H9 (cell line): ENCODE data around the gene RPS6KA1. TPM values are rescaled to one million over a fixed set of nuclear protein-coding genes. Genes with fewer than 3 reads are reported as not detected.

ENCODE experiments used
- DNase-seq: peaks from one replicate; pipeline ENCODE4 v3.0.0-alpha.2; 2017
- H2AFZ ChIP-seq: one replicate; pipeline ENCODE4 v1.6.1; 2013; ENCODE audit warnings: mild to moderate bottlenecking, low read length, control low read depth, moderate library complexity
- H2AK5ac ChIP-seq: 2 replicates; pipeline ENCODE4 v1.6.1; 2013; ENCODE audit warnings: low read length, control low read depth, mixed read lengths; ENCODE audit not compliant: insufficient read length
- H2BK120ac ChIP-seq: one replicate; pipeline ENCODE4 v1.6.1; 2013; ENCODE audit warnings: low read depth, mild to moderate bottlenecking, low read length, control low read depth, inconsistent platforms; ENCODE audit not compliant: poor library complexity, severe bottlenecking
- H2BK12ac ChIP-seq: 2 replicates; pipeline ENCODE4 v1.6.1; 2013; ENCODE audit warnings: low read length, control low read depth, mixed read lengths, low read depth; ENCODE audit not compliant: insufficient read length
- H2BK15ac ChIP-seq: 2 replicates; pipeline ENCODE4 v1.6.1; 2013; ENCODE audit warnings: low read depth, low read length, control low read depth
- H2BK20ac ChIP-seq: one replicate; pipeline ENCODE4 v1.6.1; 2013; ENCODE audit warnings: low read depth, mild to moderate bottlenecking, low read length, control low read depth, inconsistent platforms; ENCODE audit not compliant: poor library complexity, severe bottlenecking
- H2BK5ac ChIP-seq: 2 replicates; pipeline ENCODE4 v1.6.1; 2013; ENCODE audit warnings: low read length, control low read depth, mixed read lengths; ENCODE audit not compliant: insufficient read length
- H3K14ac ChIP-seq: 2 replicates; pipeline ENCODE4 v1.6.1; 2013; ENCODE audit warnings: low read length, control low read depth; ENCODE audit not compliant: insufficient read depth
- H3K18ac ChIP-seq: 2 replicates; pipeline ENCODE4 v1.6.1; 2013; ENCODE audit warnings: low read depth, mild to moderate bottlenecking, mixed read lengths, low read length, control low read depth; ENCODE audit not compliant: insufficient read length
- H3K23ac ChIP-seq: 2 replicates; pipeline ENCODE4 v1.6.1; 2013; ENCODE audit warnings: low read length, control low read depth, mixed read lengths, low read depth; ENCODE audit not compliant: insufficient read length
- H3K23me2 ChIP-seq: 2 replicates; pipeline ENCODE4 v1.6.1; 2013; ENCODE audit warnings: low read depth, mild to moderate bottlenecking, mixed read lengths, low read length, control low read depth; ENCODE audit not compliant: insufficient read length, poor library complexity, severe bottlenecking
- H3K27ac ChIP-seq: 2 replicates; pipeline ENCODE4 v1.5.1; 2013; ENCODE audit warnings: low read length, control low read depth, mixed read lengths, low read depth; ENCODE audit not compliant: insufficient read length
- H3K27me3 ChIP-seq: 2 replicates; pipeline ENCODE4 v1.6.1; 2013; ENCODE audit warnings: low read length, control low read depth, inconsistent platforms; ENCODE audit not compliant: insufficient read depth
- H3K4ac ChIP-seq: 2 replicates; pipeline ENCODE4 v1.6.1; 2013; ENCODE audit warnings: low read depth, mild to moderate bottlenecking, control low read depth, inconsistent platforms, low read length, moderate library complexity
- H3K4me1 ChIP-seq: 2 replicates; pipeline ENCODE4 v1.6.1; 2013; ENCODE audit warnings: low read length, control low read depth, inconsistent platforms; ENCODE audit not compliant: insufficient read depth
- H3K4me2 ChIP-seq: 2 replicates; pipeline ENCODE4 v1.6.1; 2013; ENCODE audit warnings: low read length, control low read depth, mixed read lengths; ENCODE audit not compliant: insufficient read length, insufficient read depth
- H3K56ac ChIP-seq: 2 replicates; pipeline ENCODE4 v1.6.1; 2013; ENCODE audit warnings: low read depth, mild to moderate bottlenecking, mixed read lengths, low read length, control low read depth; ENCODE audit not compliant: insufficient read length
- H3K79me1 ChIP-seq: 2 replicates; pipeline ENCODE4 v1.6.1; 2013; ENCODE audit warnings: low read depth, mild to moderate bottlenecking, moderate library complexity, low read length, control low read depth, inconsistent platforms; ENCODE audit not compliant: insufficient read depth, poor library complexity, severe bottlenecking
- H3K79me2 ChIP-seq: 2 replicates; pipeline ENCODE4 v1.6.1; 2013; ENCODE audit warnings: low read length, control low read depth, inconsistent platforms; ENCODE audit not compliant: insufficient read depth
- H3K9ac ChIP-seq: 2 replicates; pipeline ENCODE4 v1.6.1; 2013; ENCODE audit warnings: low read length, control low read depth, mixed read lengths; ENCODE audit not compliant: insufficient read length; ENCODE audit errors: extremely low read depth
- H3K9me3 ChIP-seq: one replicate; pipeline ENCODE4 v1.6.1; 2013; ENCODE audit warnings: low read depth, low read length, inconsistent platforms; ENCODE audit not compliant: control insufficient read depth
- H3T11ph ChIP-seq: one replicate; pipeline ENCODE4 v1.6.1; 2013; ENCODE audit warnings: mild to moderate bottlenecking, low read length, control low read depth, inconsistent platforms
- H4K20me1 ChIP-seq: one replicate; pipeline ENCODE4 v1.6.1; 2013; ENCODE audit not compliant: control insufficient read depth, insufficient read length, insufficient read depth
- H4K5ac ChIP-seq: 2 replicates; pipeline ENCODE4 v1.6.1; 2013; ENCODE audit warnings: low read depth, mild to moderate bottlenecking, mixed read lengths, low read length, control low read depth; ENCODE audit not compliant: insufficient read length
- H4K8ac ChIP-seq: replicated peaks from 2 replicates; pipeline ENCODE4 v1.6.1; 2013; ENCODE audit warnings: low read length, control low read depth, mixed read lengths, low read depth; ENCODE audit not compliant: insufficient read length
- H4K91ac ChIP-seq: 2 replicates; pipeline ENCODE4 v1.6.1; 2013; ENCODE audit warnings: low read depth, mild to moderate bottlenecking, moderate library complexity, mixed read lengths, low read length, control low read depth; ENCODE audit not compliant: insufficient read length
- H3K27ac Mint-ChIP-seq, 3 experiments: 2 replicates in 2 of 3; 3 replicates in 1 of 3; pipeline ENCODE4 v1.8.0; 2020 to 2021; ENCODE audit warnings: mixed read lengths in 3 of 3, mild to moderate bottlenecking in 1 of 3, moderate library complexity in 1 of 3
- H3K27me3 Mint-ChIP-seq: 2 replicates; pipeline ENCODE4 v1.8.0; 2021; ENCODE audit warnings: low read depth, mild to moderate bottlenecking, moderate library complexity, mixed read lengths
- H3K36me3 Mint-ChIP-seq, 3 experiments: 2 replicates in 2 of 3; 3 replicates in 1 of 3; pipeline ENCODE4 v1.8.0; 2020 to 2021; ENCODE audit warnings: low read depth in 3 of 3, mixed read lengths in 3 of 3; ENCODE audit not compliant: insufficient read depth in 1 of 3
- H3K4me1 Mint-ChIP-seq, 2 experiments: 2 replicates each; pipeline ENCODE4 v1.8.0; 2020; ENCODE audit warnings: mixed read lengths in 2 of 2
- H3K4me3 Mint-ChIP-seq, 2 experiments: 2 replicates in 1 of 2; 3 replicates in 1 of 2; pipeline ENCODE4 v1.8.0; 2020 to 2021; ENCODE audit warnings: mild to moderate bottlenecking in 2 of 2, mixed read lengths in 2 of 2, moderate library complexity in 1 of 2
- H3K9me3 Mint-ChIP-seq, 2 experiments: 2 replicates in 1 of 2; 3 replicates in 1 of 2; pipeline ENCODE4 v1.8.0; 2020; ENCODE audit warnings: mild to moderate bottlenecking in 2 of 2, mixed read lengths in 2 of 2, moderate library complexity in 1 of 2
- CTCF ChIP-seq: fragments of 200-600 bp; sonication (generic); conservative IDR thresholded peaks from 3 replicates; pipeline ENCODE4 v1.8.0; 2021; ENCODE audit warnings: antibody characterized with exemption, mild to moderate bottlenecking
- WGBS: extraction: QIAGEN DNeasy Blood & Tissue Kit; methylation state at CpG from one replicate; pipeline ENCODE4 v1.1.7; 2013; ENCODE audit warnings: missing lambda C conversion rate, low lambda C conversion rate, mixed read lengths; ENCODE audit not compliant: insufficient read length; ENCODE audit errors: extremely low coverage; 5-methylcytosine and 5-hydroxymethylcytosine counted together
- total RNA-seq: library from RNA; stranded (reverse); gene quantifications from 2 replicates; pipeline ENCODE4 v1.2.1, GENCODE V29; 2021

The RPS6KA1 gene
- total RNA-seq, 1 experiment from 2014 or later, result 45.3 TPM

GRCh38 chr1:26526287-26526686, 3.3 kb upstream of the RPS6KA1 start:
- DNase-seq, result no peak
- no peak overlapping the region for H3K9ac ChIP-seq
- H3K56ac ChIP-seq, result no peak overlapping the region
- H2BK20ac ChIP-seq, result no peak overlapping the region
- Mint-ChIP-seq H3K4me3 (no peak overlapping the region), H3K36me3 (no peaks in the 10 kb centered on the region; a peak in 1 of 7 replicates), H3K27ac (no peak overlapping the region), H3K4me1 (peaks cover 14 to 21% of the 10 kb centered on the region in 2 experiments), H3K9me3 (no peaks in the 10 kb centered on the region), H3K27me3 (peaks cover 24% of the 10 kb centered on the region)
- H3K79me2 ChIP-seq, result no peaks in the 10 kb centered on the region
- no peak overlapping the region for H2BK5ac ChIP-seq
- H3K4me1 ChIP-seq, result no peaks in the 10 kb centered on the region; the same call in 1 of the 2 replicates
- H3K14ac ChIP-seq, result no peak overlapping the region
- no peaks in the 10 kb centered on the region for H3K9me3 ChIP-seq
- H3K27ac ChIP-seq, result no peak overlapping the region
- no peak overlapping the region for H4K8ac ChIP-seq
- H3K4me2 ChIP-seq, result no peak overlapping the region
- H4K91ac ChIP-seq, result no peak overlapping the region
- H3K27me3 ChIP-seq, result no peaks in the 10 kb centered on the region
- WGBS, result no CpG with 5 or more reads among the region's 5 CpGs
- no peak overlapping the region for H4K5ac ChIP-seq
- no peak overlapping the region for H2BK12ac ChIP-seq
- H3K4ac ChIP-seq, result no peak overlapping the region
- H3K18ac ChIP-seq, result no peak overlapping the region
- H2AK5ac ChIP-seq, result no peak overlapping the region
- peaks cover 13% of the 10 kb centered on the region for H3K23me2 ChIP-seq
- H2AFZ ChIP-seq, result no peak overlapping the region
- H3K23ac ChIP-seq, result no peak overlapping the region
- H2BK120ac ChIP-seq, result no peak overlapping the region
- no peak overlapping the region for H3T11ph ChIP-seq
- no peak overlapping the region for H2BK15ac ChIP-seq
- no peaks in the 10 kb centered on the region for H3K79me1 ChIP-seq
- no peaks in the 10 kb centered on the region for H4K20me1 ChIP-seq
- TF ChIP-seq CTCF, result no peak
